Retinal pigment epithelial cell (primary cell): Measurements from ENCODE around the gene WFIKKN1.

Experiments used
- DNase-seq: peaks from one replicate; pipeline ENCODE4 v3.0.0-alpha.2; 2010; ENCODE audit warnings: low read depth
- H3K4me3 ChIP-seq: 2 replicates; pipeline ENCODE4 v1.5.1; 2011; ENCODE audit warnings: mild to moderate bottlenecking, low read length, control low read depth, moderate library complexity
- CTCF ChIP-seq: conservative IDR thresholded peaks from 2 replicates; pipeline ENCODE4 v1.5.1; 2011; ENCODE audit warnings: low read depth, low read length, control low read depth, inconsistent platforms

WFIKKN1 gene

DNA sequence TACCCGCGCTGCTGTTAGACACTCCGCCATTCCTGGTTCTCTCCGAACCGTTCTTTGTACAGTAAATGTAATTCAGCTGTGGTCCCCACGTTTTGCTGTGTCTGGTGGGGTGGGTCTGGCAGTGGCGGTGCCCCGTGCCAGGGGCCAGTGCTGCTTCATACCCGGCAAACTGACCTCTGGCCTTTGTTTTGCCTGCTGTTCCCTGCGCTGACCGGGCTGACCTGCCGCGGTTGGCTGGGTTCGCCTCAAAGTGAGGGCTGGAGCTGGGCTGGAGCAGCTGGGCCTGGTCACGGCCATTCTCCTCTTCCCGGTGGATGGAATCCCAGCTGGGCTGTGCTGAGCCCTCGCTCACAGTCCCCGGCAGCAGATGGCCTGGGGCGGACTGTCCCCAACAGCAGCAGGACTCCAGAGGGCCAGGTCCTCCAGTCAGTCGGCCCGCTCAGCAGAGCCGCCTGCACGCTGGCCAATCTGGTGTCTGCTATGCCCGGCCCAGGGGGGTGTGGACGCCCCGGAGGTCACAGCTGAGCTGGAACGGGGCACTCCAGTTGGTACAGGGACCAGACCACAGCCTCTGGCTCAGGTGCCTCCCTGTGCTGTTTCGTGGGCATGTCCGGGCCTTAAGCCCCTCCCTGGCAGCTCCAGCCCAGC lies 1.5 kb upstream of the WFIKKN1 start:
- H3K4me3 ChIP-seq = no peak overlapping the region
- TF ChIP-seq CTCF = no peak
- no peak for DNase-seq

- no peak for DNase-seq
- no peak for TF ChIP-seq CTCF
- no peak overlapping the region for H3K4me3 ChIP-seq
These were observed 944 bp upstream of the WFIKKN1 start for GRCh38 chr16:629833-630248.

GRCh38 chr16:630249-630814 lies 453 bp upstream of the WFIKKN1 start:
- no peak for DNase-seq
- no peak overlapping the region for H3K4me3 ChIP-seq
- no peak for TF ChIP-seq CTCF

DNA sequence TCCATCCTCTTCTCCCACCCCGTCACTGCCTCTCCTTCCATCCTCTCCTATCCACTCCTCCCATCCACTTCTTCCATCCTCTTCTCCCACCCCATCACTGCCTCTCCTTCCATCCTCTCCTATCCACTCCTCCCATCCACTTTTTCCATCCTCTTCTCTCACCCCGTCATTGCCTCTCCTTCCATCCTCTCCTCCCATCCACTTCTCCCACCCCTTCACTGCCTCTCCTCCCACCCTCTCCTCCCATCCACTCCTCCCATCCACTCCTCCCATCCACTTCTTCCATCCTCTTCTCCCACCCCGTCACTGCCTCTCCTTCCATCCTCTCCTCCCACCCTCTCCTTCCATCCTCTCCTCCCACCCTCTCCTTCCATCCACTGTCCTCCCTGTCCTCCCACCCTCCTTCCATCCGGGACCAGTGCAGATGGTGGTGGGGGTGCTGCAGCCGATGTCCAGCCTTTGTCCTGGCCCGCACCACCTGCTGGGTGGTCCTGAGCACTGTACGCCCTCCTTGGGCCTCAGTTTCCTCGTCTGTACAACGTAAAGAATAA lies 1.1 kb downstream of the WFIKKN1 start:
- H3K4me3 ChIP-seq = no peak overlapping the region
- no peak for TF ChIP-seq CTCF
- no peak for DNase-seq

DNA sequence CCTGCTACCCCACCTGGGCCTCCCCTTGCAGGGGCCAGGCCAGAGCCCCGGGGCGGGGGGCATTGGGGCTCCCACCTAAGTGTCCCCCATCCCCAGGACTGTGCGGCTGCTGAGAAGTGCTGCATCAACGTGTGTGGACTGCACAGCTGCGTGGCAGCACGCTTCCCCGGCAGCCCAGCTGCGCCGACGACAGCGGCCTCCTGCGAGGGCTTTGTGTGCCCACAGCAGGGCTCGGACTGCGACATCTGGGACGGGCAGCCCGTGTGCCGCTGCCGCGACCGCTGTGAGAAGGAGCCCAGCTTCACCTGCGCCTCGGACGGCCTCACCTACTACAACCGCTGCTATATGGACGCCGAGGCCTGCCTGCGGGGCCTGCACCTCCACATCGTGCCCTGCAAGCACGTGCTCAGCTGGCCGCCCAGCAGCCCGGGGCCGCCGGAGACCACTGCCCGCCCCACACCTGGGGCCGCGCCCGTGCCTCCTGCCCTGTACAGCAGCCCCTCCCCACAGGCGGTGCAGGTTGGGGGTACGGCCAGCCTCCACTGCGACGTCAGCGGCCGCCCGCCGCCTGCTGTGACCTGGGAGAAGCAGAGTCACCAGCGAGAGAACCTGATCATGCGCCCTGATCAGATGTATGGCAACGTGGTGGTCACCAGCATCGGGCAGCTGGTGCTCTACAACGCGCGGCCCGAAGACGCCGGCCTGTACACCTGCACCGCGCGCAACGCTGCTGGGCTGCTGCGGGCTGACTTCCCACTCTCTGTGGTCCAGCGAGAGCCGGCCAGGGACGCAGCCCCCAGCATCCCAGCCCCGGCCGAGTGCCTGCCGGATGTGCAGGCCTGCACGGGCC lies 1.9 kb downstream of the WFIKKN1 start:
- no peak for TF ChIP-seq CTCF
- DNase-seq = no peak
- no peak overlapping the region for H3K4me3 ChIP-seq

DNA sequence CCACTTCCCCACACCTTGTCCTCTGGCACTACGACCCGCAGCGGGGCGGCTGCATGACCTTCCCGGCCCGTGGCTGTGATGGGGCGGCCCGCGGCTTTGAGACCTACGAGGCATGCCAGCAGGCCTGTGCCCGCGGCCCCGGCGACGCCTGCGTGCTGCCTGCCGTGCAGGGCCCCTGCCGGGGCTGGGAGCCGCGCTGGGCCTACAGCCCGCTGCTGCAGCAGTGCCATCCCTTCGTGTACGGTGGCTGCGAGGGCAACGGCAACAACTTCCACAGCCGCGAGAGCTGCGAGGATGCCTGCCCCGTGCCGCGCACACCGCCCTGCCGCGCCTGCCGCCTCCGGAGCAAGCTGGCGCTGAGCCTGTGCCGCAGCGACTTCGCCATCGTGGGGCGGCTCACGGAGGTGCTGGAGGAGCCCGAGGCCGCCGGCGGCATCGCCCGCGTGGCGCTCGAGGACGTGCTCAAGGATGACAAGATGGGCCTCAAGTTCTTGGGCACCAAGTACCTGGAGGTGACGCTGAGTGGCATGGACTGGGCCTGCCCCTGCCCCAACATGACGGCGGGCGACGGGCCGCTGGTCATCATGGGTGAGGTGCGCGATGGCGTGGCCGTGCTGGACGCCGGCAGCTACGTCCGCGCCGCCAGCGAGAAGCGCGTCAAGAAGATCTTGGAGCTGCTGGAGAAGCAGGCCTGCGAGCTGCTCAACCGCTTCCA lies 2.7 kb downstream of the WFIKKN1 start:
- DNase-seq = no peak
- H3K4me3 ChIP-seq = no peak overlapping the region
- TF ChIP-seq CTCF = no peak
